ENCODE data around the gene COQ3. TPM values are rescaled to one million over a fixed set of nuclear protein-coding genes. Genes with fewer than 3 reads are reported as not detected.

COQ3 gene
- total RNA-seq, 1 experiment from 2014 or later = 13.9 TPM

GRCh38 chr6:99348288-99349170, 45.5 kb downstream of the COQ3 start:
- peaks cover 10% of the 10 kb centered on the region for H3K27me3 Mint-ChIP-seq (ENCODE audit: low read depth)
- POLR2A ChIA-PET = interaction anchor here (1.3 to 3.1 kb wide), 4 partner anchors 11 to 220 kb away, joined by 4 to 17 read pairs (median 6); partner anchors contain the start of genes CCNC and COQ3
- peak overlapping the region; percentile 81 for H3K4me3 Mint-ChIP-seq
- peaks cover 43% of the 10 kb centered on the region for H3K4me1 Mint-ChIP-seq
- DNase-seq (ENCODE audit: low spot score) = no peak
- H3K9me3 Mint-ChIP-seq = no peaks in the 10 kb centered on the region
- CTCF ChIA-PET = interaction anchor here (1.1 to 1.6 kb wide), 5 partner anchors 14 to 77 kb away, joined by 3 to 5 read pairs (median 4); partner anchors contain the start of gene PNISR
- TF ChIP-seq, protein P1, sequence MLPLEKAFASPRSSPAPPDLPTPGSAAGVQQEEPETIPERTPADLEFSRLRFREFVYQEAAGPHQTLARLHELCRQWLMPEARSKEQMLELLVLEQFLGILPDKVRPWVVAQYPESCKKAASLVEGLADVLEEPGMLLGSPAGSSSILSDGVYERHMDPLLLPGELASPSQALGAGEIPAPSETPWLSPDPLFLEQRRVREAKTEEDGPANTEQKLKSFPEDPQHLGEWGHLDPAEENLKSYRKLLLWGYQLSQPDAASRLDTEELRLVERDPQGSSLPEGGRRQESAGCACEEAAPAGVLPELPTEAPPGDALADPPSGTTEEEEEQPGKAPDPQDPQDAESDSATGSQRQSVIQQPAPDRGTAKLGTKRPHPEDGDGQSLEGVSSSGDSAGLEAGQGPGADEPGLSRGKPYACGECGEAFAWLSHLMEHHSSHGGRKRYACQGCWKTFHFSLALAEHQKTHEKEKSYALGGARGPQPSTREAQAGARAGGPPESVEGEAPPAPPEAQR (CRISPR knock-in tag; IDR thresholded peaks at IDR 0.05) = no peak
- TF ChIP-seq HMGA2 (CRISPR knock-in tag; IDR thresholded peaks at IDR 0.05) = no peak
- TF ChIP-seq NR1H2 (CRISPR knock-in tag; IDR thresholded peaks at IDR 0.05) = no peak
- TF ChIP-seq ZNF396 (CRISPR knock-in tag; IDR thresholded peaks at IDR 0.05; ENCODE audit: borderline replicate concordance) = no peak
- TF ChIP-seq NFYB (CRISPR knock-in tag; conservative IDR thresholded peaks at IDR 0.05; ENCODE audit: low read depth) = no peak
- TF ChIP-seq FOXK1 (CRISPR knock-in tag; IDR thresholded peaks at IDR 0.05) = no peak
- TF ChIP-seq, protein P2, sequence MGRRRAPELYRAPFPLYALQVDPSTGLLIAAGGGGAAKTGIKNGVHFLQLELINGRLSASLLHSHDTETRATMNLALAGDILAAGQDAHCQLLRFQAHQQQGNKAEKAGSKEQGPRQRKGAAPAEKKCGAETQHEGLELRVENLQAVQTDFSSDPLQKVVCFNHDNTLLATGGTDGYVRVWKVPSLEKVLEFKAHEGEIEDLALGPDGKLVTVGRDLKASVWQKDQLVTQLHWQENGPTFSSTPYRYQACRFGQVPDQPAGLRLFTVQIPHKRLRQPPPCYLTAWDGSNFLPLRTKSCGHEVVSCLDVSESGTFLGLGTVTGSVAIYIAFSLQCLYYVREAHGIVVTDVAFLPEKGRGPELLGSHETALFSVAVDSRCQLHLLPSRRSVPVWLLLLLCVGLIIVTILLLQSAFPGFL (CRISPR knock-in tag; IDR thresholded peaks at IDR 0.05; ENCODE audit: borderline replicate concordance) = no peak
- TF ChIP-seq JAZF1 (CRISPR knock-in tag; IDR thresholded peaks at IDR 0.05) = no peak
- TF ChIP-seq CREB1 (CRISPR knock-in tag; IDR thresholded peaks at IDR 0.05) = no peak
- no peak for TF ChIP-seq ERG (CRISPR knock-in tag; IDR thresholded peaks at IDR 0.05)
- TF ChIP-seq, protein P3, sequence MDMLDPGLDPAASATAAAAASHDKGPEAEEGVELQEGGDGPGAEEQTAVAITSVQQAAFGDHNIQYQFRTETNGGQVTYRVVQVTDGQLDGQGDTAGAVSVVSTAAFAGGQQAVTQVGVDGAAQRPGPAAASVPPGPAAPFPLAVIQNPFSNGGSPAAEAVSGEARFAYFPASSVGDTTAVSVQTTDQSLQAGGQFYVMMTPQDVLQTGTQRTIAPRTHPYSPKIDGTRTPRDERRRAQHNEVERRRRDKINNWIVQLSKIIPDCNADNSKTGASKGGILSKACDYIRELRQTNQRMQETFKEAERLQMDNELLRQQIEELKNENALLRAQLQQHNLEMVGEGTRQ (CRISPR knock-in tag; IDR thresholded peaks at IDR 0.05) = no peak
- no peak for TF ChIP-seq SMAD3 (CRISPR knock-in tag; IDR thresholded peaks at IDR 0.05; ENCODE audit: borderline replicate concordance)
- TF ChIP-seq CBFB (CRISPR knock-in tag; IDR thresholded peaks at IDR 0.05; ENCODE audit: low read depth) = no peak
- no peak for TF ChIP-seq TEAD1 (CRISPR knock-in tag; IDR thresholded peaks at IDR 0.05)
- no peak for TF ChIP-seq AR (CRISPR knock-in tag; IDR thresholded peaks at IDR 0.05)
- no peak for TF ChIP-seq GTF2I (CRISPR knock-in tag; conservative IDR thresholded peaks at IDR 0.05)
- TF ChIP-seq MYBL2 (CRISPR knock-in tag; IDR thresholded peaks at IDR 0.05) = no peak
- no peak for TF ChIP-seq ZNF416 (CRISPR knock-in tag; IDR thresholded peaks at IDR 0.05)
- TF ChIP-seq ZNF532 (CRISPR knock-in tag; IDR thresholded peaks at IDR 0.05; ENCODE audit: borderline replicate concordance) = no peak
- TF ChIP-seq HMGXB4 (CRISPR knock-in tag; IDR thresholded peaks at IDR 0.05) = no peak
- no peak overlapping the region for H3K27ac Mint-ChIP-seq
- peak; percentile 7 for ATAC-seq
- no peaks in the 10 kb centered on the region for H3K36me3 Mint-ChIP-seq

Data from WTC11 (cell line).